Fibroblast of lung (primary cell): Measurements from ENCODE around the gene TSPAN16. TPM values are rescaled to one million over a fixed set of nuclear protein-coding genes. Genes with fewer than 3 reads are reported as not detected.
"Not testable (repeated sequence)": the region's sequence is repeated elsewhere in the genome, so short reads cannot be mapped to it uniquely, and the experiment has no call there.

ENCODE experiments used
- DNase-seq, 2 donors: peaks; one replicate each; pipeline versions ENCODE4 v3.0.0 to v3.0.0-alpha.2; 2010; ENCODE audit warnings: low read depth in 2 of 2
- H2AFZ ChIP-seq: 2 replicates; pipeline ENCODE4 v1.5.1; 2012; ENCODE audit warnings: low read length, control low read depth, inconsistent platforms
- H3K27ac ChIP-seq: 2 replicates; pipeline ENCODE4 v1.5.1; 2011; ENCODE audit warnings: low read length, control low read depth; ENCODE audit not compliant: insufficient read depth
- H3K27me3 ChIP-seq: 2 replicates; pipeline ENCODE4 v1.5.1; 2011; ENCODE audit warnings: mild to moderate bottlenecking, low read length; ENCODE audit not compliant: control insufficient read depth, insufficient read depth
- H3K36me3 ChIP-seq: 2 replicates; pipeline ENCODE4 v1.5.1; 2011; ENCODE audit warnings: low read length; ENCODE audit not compliant: control insufficient read depth, insufficient read depth
- H3K4me1 ChIP-seq: 2 replicates; pipeline ENCODE4 v1.5.1; 2011; ENCODE audit warnings: low read length; ENCODE audit not compliant: control insufficient read depth, insufficient read depth; ENCODE audit errors: extremely low read depth
- H3K4me2 ChIP-seq: 2 replicates; pipeline ENCODE4 v1.5.1; 2011; ENCODE audit warnings: low read length, control low read depth; ENCODE audit not compliant: insufficient read depth; ENCODE audit errors: extremely low read depth
- H3K4me3 ChIP-seq, 4 experiments: fragments of 200-600 bp in 1 of 4; sonication (generic) in 1 of 4; replicated peaks in 1 of 4; 2 replicates each; pipeline ENCODE4 v1.5.1; 2011 to 2016; ENCODE audit warnings: low read length in 4 of 4, low read depth in 3 of 4, mild to moderate bottlenecking in 3 of 4, control low read depth in 2 of 4, inconsistent platforms in 1 of 4, mixed read lengths in 1 of 4; ENCODE audit not compliant: insufficient read depth in 1 of 4; ENCODE audit errors: control extremely low read depth in 1 of 4
- H3K79me2 ChIP-seq: 2 replicates; pipeline ENCODE4 v1.5.1; 2012; ENCODE audit warnings: mild to moderate bottlenecking, low read length, inconsistent platforms; ENCODE audit not compliant: control insufficient read depth, insufficient read depth
- H3K9ac ChIP-seq: 2 replicates; pipeline ENCODE4 v1.5.1; 2011; ENCODE audit warnings: mild to moderate bottlenecking, low read length, control low read depth; ENCODE audit not compliant: insufficient read depth
- H3K9me3 ChIP-seq: 2 replicates; pipeline ENCODE4 v1.5.1; 2012; ENCODE audit warnings: low read depth, low read length; ENCODE audit not compliant: control insufficient read depth, insufficient read depth
- H4K20me1 ChIP-seq: 2 replicates; pipeline ENCODE4 v1.5.1; 2011; ENCODE audit warnings: low read length; ENCODE audit not compliant: control insufficient read depth, insufficient read depth; ENCODE audit errors: extremely low read depth
- CTCF ChIP-seq, 2 donors: IDR thresholded peaks in 1 of 2; conservative IDR thresholded peaks in 1 of 2; 1 replicate in 1 of 2; 2 replicates in 1 of 2; pipeline ENCODE4 v1.5.1; 2011 to 2012; ENCODE audit warnings: low read length in 2 of 2, control low read depth in 1 of 2, inconsistent platforms in 1 of 2, low read depth in 1 of 2, mild to moderate bottlenecking in 1 of 2
- EZH2 ChIP-seq: IDR thresholded peaks from 2 replicates; pipeline ENCODE4 v1.5.1; 2012; ENCODE audit warnings: low read length, control low read depth, mild to moderate bottlenecking; ENCODE audit errors: missing control alignments
- polyA plus RNA-seq, 2 donors: library from polyadenylated mRNA; depleted of rRNA in 1 of 2; stranded (reverse) in 1 of 2; unstranded in 1 of 2; fragments of >200 nt; gene quantifications; 2 replicates each; pipeline ENCODE4 v1.2.1, GENCODE V29; 2011 to 2012; ENCODE audit warnings: missing spikeins in 1 of 2
- total RNA-seq: library from RNA; depleted of rRNA; stranded (reverse); fragments of >200 nt; gene quantifications from 2 replicates; pipeline ENCODE4 v1.2.1, GENCODE V29; 2014

TSPAN16 gene
- total and polyA plus RNA-seq, 2 donors (not counting 1 experiment from before 2014, with no cell fraction given): not detected

GRCh38 chr19:11331502-11331901, 35.5 kb downstream of the TSPAN16 start:
- no peak for DNase-seq
- H3K27ac ChIP-seq: no peak overlapping the region
- H2AFZ ChIP-seq: no peak overlapping the region
- TF ChIP-seq CTCF (conservative IDR thresholded peaks at IDR 0.05 in 1 of 2, IDR thresholded peaks at IDR 0.05 in 1 of 2; ENCODE audit: low read depth in 1 of 2, low read length in 2 of 2) (no peak), EZH2 (no peak)
- no peaks in the 10 kb centered on the region for H4K20me1 ChIP-seq
- H3K4me3 ChIP-seq: no peak overlapping the region
- no peak overlapping the region for H3K4me2 ChIP-seq
- H3K36me3 ChIP-seq: peaks cover 2% of the 10 kb centered on the region
- no peaks in the 10 kb centered on the region for H3K9me3 ChIP-seq
- no peaks in the 10 kb centered on the region for H3K4me1 ChIP-seq
- H3K27me3 ChIP-seq: no peaks in the 10 kb centered on the region
- H3K79me2 ChIP-seq: no peaks in the 10 kb centered on the region
- H3K9ac ChIP-seq: no peak overlapping the region

- Histone ChIP-seq H3K27ac (no peak overlapping the region), H3K36me3 (peaks cover 2% of the 10 kb centered on the region), H3K79me2 (no peaks in the 10 kb centered on the region), H3K4me3 (no peak overlapping the region), H4K20me1 (no peaks in the 10 kb centered on the region), H2AFZ (no peak overlapping the region), H3K4me1 (no peaks in the 10 kb centered on the region), H3K27me3 (no peaks in the 10 kb centered on the region), H3K4me2 (no peak overlapping the region), H3K9ac (no peak overlapping the region), H3K9me3 (no peaks in the 10 kb centered on the region)
- TF ChIP-seq EZH2 (no peak), CTCF (conservative IDR thresholded peaks at IDR 0.05 in 1 of 2, IDR thresholded peaks at IDR 0.05 in 1 of 2; ENCODE audit: low read depth in 1 of 2, low read length in 2 of 2) (no peak)
- no peak for DNase-seq
These were observed 36.9 kb downstream of the TSPAN16 start for GRCh38 chr19:11332822-11333221.

GRCh38 chr19:11333838-11334237, 37.9 kb downstream of the TSPAN16 start:
- not testable (repeated sequence) for H3K27ac ChIP-seq, H3K27me3 ChIP-seq, H4K20me1 ChIP-seq, H3K4me2 ChIP-seq, H3K36me3 ChIP-seq, H3K79me2 ChIP-seq, H3K9ac ChIP-seq, DNase-seq, H2AFZ ChIP-seq, H3K4me3 ChIP-seq, H3K9me3 ChIP-seq, H3K4me1 ChIP-seq
